ENCODE measurements around the gene IFNA4.

The IFNA4 gene

DNA sequence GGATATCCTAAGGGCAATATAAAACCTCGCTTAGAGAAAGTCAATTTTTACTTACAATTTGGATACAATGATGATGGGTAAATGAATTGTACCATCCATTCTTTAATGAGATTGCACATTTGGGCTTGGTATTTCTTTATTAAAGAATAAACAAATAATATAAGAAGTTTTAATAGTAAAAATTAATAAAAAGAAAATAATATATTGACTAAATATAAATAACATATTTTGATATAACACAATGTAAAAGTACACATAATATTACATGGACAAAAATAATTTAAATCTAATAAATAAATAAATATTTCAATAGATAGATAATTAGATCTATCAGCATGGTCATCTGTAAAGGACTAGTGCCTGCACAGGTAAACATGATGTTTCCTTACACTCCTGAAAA lies 21.9 kb downstream of the IFNA4 start:
- no peak for DNase-seq (ENCODE audit: low read depth)

- no peak for DNase-seq (ENCODE audit: low read depth)
Observed at GRCh38 chr9:21160178-21160577, 27.2 kb downstream of the IFNA4 start.

- no peak for DNase-seq (ENCODE audit: low read depth)
Observed at GRCh38 chr9:21155501-21155900, 31.9 kb downstream of the IFNA4 start.

DNA sequence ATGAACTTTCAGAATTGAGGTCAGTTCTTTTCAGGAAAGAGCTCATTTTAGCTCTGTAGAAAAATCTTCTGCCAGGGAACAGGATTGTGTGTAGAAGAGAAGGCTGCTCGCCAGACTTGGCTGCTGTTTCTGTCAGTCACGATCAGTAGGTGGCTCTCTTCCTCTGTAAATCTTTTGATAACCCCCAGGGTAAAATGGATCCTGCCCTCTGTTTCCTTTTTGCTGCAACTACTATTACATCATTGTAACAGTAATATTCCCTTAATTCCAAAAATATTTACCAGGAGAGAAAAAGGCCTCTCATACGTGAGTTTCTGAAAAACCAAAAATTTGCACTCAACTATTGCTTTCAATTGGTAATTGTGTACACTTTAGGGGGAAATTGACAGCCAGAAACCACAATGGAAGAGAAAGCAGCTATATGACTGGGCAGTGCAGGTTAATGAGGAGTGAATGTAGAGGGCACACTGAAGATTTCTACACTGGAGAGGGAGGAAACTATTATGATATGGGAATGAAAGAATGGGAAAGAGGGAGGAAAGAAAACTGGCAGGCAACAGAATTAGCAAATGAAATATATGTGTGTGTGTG lies 33.3 kb downstream of the IFNA4 start:
- no peak for DNase-seq (ENCODE audit: low read depth)

- no peak for DNase-seq (ENCODE audit: low read depth)
Observed at GRCh38 chr9:21153336-21154017, 33.9 kb downstream of the IFNA4 start.

DNA sequence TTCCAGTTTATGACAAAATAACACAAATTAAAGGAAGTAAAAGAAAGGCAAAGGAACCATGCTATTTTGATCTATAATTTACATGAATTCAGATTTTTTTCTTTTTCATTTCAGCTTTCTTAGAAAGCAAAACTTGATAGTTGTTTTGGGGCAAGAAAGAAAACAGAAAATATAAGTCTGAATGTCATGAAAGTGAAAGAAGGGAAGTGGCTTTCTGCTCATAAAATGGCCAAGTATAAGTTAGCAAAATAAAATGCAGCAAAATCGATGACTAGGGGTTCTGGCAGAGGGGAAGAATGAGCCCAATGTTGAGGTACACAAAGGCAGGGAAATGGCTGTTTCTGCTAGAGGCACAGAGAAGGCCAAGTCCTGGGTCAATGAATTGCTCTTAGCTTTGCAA lies 42.8 kb downstream of the IFNA4 start:
- DNase-seq (ENCODE audit: low read depth): no peak

GRCh38 chr9:21141427-21141882 lies 45.9 kb downstream of the IFNA4 start, which contains the start of gene IFNW1:
Gene IFNW1 (minus strand): TSS chr9:21141832. CDS start chr9:21141570, 262 bp downstream.
- no peak for DNase-seq (ENCODE audit: low read depth)

GRCh38 chr9:21137020-21137419 lies 50.4 kb downstream of the IFNA4 start:
- no peak for DNase-seq (ENCODE audit: low read depth)
